Measurements from ENCODE around the gene IL22RA2.

The IL22RA2 gene

DNA sequence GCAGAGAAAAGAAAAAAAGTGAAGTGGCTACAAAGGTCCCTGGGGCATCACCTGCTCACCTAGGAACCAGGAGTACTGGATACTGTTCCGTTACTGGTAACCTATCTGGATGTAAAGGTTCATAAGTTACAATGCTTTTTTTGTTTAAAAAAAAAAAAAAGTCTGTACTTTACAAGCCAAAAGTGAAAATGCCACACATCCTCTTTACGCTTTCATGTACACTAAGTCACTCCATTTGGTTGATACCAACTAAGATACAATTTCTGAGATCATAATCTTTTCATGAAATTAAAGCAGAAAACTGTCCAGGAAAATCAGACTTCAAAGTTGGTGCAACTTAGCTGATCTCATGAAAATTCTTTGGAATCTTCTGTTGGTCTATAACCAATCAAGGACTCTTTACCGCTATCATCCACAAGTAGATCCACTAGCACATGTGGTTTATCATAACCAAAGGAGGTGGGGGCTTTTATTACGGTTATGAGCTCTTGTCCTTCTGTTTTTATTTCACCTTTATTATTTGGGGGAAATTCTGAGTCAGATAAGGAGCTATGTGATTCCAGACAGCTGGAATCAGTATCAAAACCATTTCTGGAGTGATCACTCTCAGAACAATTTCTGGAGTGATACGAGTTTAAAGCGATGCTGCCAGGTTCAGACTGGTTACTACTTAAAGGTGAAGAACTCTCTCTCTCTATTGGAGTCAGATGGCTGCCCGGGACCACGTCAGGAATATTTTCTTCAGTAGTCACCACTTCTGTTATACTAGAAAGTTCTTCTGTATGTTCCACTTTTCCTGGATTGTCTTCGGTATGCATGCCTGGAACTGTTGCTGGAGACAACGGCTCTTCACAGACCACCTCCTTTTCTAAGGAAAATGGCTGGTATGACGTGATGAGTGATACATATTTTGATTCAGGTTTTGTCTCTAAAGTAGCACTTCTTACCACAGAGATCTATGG is 24.5 kb upstream of the IL22RA2 start:
- DNase-seq = no peak

GRCh38 chr6:137193256-137194070 is 20.0 kb upstream of the IL22RA2 start:
- no peak for DNase-seq

GRCh38 chr6:137192821-137193220 is 19.4 kb upstream of the IL22RA2 start:
- no peak for DNase-seq

DNA sequence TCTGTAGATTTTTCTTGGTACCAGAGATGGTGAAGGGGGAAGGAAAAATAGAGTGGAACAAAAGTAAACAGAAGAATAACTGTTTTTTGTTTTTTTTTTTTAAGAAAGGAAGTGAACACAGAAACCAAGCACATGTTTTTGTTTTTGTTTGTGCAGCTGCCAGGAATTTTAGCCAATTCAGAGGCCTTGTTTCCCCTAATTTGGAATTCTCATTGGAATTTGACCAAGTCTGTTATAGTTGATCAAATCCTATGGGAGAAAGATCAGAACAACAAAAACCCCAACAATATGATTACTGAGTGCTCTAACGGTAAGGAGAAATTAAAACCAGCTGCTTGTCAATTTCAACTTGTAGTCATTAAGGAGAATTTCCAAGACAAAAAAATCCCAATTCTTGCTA is 18.2 kb upstream of the IL22RA2 start:
- no peak for DNase-seq

GRCh38 chr6:137191236-137191635 is 17.8 kb upstream of the IL22RA2 start:
- DNase-seq = no peak

GRCh38 chr6:137190583-137191094 is 17.2 kb upstream of the IL22RA2 start:
- DNase-seq = no peak

DNA sequence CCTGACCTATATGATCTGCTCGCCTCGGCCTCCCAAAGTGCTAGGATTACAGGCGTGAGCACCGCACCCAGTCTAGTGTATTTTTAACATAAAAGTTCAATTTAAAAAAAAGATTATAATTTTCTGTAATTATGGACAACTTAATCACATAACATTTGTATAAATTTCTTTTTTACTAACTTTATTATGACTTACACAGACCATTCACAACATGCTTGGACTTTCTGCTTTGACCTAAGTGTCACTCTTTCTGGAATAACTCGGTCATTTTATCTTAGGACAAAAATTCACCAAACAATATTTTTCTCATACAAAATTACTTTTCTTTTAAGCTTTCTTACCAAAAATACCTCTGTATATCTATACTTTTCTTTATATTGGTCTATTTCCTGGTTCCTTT is 15.4 kb upstream of the IL22RA2 start:
- DNase-seq = no peak

- DNase-seq = no peak
Observed at GRCh38 chr6:137185290-137185689, 11.8 kb upstream of the IL22RA2 start.

DNA sequence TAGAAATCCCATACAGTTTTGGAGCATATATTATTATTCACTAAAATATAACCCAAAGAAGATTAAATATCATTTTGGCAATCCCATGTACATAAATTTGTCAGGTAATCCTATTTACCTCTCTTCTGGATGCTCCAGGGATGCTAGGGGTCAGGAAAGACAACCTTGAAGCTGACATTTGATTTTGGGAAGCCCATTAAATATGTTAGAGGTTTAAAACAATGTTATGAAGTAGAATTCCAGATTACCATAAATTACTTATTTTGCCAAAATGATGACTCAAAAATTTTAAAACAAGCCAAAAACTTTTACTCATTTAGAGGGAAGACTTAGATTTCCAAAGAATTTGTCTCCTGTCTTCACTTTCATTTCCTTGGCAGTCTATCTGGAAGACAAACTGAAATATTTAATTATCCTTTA is 9.2 kb upstream of the IL22RA2 start:
- DNase-seq = no peak

GRCh38 chr6:137181891-137182653 is 8.6 kb upstream of the IL22RA2 start:
- DNase-seq = no peak

DNA sequence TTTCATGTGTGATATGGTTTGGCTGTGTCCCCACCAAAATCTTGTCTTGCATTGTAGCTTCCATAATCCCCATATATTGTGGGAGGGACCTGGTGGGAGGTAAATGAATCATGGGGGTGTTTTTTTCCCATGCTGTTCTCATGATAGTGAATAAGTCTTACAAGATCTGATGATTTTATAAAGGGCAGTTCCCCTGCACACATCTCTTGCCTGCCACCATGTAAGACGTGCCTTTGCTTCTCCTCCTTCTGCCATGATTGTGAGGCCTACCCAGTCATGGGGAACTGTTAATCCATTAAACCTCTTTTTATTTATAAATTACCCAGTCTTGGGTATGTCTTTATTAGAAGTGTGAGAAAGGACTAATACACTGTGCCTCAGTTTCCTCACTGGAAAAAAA is 4.2 kb upstream of the IL22RA2 start:
- DNase-seq = no peak

- no peak for DNase-seq
Observed at GRCh38 chr6:137176729-137177128, 3.3 kb upstream of the IL22RA2 start.

- DNase-seq = no peak
Observed at GRCh38 chr6:137175868-137176245, 2.4 kb upstream of the IL22RA2 start.

DNA sequence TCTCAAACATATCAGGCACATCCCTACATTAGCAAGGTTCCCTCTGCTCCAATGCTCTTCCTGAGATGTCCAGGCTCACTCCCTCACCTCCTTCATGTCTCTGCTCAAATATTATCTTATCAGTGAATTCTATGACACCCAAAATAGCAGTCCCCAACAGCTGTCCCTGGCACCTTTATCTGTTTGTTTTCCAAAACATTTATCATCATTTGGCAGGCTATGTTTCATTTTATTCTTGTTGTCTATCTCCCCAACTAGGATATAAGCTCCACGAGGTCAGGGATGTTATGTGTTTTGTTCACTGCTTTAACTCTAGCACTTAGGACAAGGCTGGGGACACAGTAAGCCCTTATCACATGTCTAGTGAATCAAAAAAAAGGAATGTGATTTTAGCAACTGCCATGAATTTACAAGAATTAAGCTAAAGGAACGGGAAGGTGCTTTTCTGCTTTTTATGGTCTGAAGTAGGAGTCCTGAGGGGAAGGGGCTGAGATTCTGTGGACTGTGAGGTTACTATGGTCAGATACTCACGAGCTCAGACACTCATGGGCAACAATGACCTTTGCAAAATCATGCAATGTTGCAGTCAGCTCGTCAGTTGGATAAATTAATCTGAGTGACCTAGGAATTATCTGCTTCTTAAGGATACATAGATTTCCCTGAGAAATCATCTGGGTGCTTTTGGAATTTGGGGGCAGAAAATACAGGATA is 1.9 kb upstream of the IL22RA2 start:
- DNase-seq = no peak

DNA sequence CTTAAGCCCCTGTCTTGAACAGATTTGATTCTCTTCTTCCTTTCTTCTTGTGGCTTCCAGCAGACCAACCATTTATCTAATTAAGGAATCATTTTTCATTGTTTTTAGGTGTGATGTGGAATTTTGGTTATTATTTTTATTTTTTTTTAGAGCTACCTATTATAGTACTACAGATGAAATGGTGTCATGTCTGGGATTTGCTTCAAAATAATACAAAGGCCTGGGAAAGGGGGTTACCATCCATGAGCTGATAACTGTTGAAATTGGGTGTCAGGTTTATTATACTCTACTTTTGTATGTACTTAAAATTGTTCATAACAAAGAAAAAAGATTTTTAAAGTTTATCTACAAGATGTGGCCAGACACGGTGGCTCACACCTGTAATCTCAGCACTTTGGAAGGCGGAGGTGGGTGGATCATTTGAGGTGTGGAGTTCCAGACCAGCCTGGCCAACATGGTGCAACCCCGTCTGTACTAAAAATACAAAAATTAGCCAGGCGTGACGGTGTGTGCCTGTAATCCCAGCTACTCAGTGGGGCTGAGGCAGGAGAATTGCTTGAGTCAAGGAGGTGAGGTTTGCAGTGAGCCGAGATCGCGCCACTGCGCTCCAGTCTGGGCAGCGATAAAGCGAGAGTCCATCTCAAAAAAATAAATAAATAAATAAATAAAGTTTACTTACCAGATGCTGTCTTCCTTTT is 561 bp downstream of the IL22RA2 start:
- DNase-seq = no peak

- DNase-seq = no peak
Observed at GRCh38 chr6:137171824-137172733, 1.4 kb downstream of the IL22RA2 start.

- no peak for DNase-seq
Observed at GRCh38 chr6:137171053-137171374, 2.4 kb downstream of the IL22RA2 start.

DNA sequence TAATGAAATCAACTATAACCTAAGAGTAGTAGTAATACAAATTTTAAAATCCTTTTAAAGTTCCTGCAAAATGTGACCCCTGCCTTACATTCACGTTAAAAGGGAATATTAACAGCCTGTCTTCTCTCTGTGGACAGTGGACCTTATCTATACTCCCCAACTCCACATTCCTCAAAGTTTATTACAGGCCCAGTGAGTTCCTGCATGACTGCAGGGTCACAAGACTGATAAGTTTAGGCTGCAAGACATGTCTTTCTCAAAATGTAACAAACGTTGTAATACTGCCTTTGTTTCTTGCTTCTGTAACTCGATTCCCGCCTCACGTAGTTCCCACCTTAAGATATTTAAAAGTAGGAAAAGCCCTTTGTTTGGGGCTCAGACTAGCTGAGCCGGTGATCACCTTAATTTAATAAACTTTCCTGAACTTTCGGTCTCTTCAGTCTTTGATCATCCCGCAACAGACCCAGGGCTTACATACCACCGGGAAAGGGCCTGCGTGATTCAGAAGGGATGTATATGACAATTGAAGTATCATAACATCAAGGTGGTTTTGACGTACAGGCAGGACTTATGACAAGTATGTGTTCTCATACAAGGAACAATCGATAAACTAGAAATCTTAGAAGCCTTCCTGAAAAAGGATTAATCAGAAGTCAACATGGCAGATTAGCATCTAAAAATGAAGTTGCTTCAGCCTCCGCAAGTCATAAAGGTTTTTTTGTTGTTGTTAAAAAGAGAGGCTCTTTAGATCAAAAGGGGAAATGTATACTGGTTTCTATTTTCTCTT is 3.0 kb downstream of the IL22RA2 start:
- DNase-seq = no peak
